SK-N-SH treated with all-trans-retinoic acid at 6 μM for 48 hours (cell line): ENCODE results near the gene LARGE1.

Experiments used
- ARNTL ChIP-seq: fragments of 450-650 bp; formaldehyde crosslinking; IDR thresholded peaks from 2 replicates; pipeline ENCODE4 v1.5.0; 2020; ENCODE audit warnings: low read depth, mild to moderate bottlenecking, moderate library complexity, borderline replicate concordance
- ISL1 ChIP-seq: fragments of 250-450 bp; sonication (Bioruptor Pico); IDR thresholded peaks from 2 replicates; pipeline ENCODE4 v2.1.2; 2022; ENCODE audit warnings: mild to moderate bottlenecking, moderate library complexity
- OSR1 ChIP-seq: fragments of 250-450 bp; sonication (Bioruptor Pico); IDR thresholded peaks from 2 replicates; pipeline ENCODE4 v1.8.0; 2022; ENCODE audit warnings: moderate library complexity, mild to moderate bottlenecking, inconsistent platforms
- PPARA ChIP-seq: fragments of 250-450 bp; sonication (Bioruptor Pico); IDR thresholded peaks from 2 replicates; pipeline ENCODE4 v1.5.0; 2020; ENCODE audit warnings: mild to moderate bottlenecking, borderline replicate concordance
- TOX ChIP-seq: fragments of 250-450 bp; sonication (Bioruptor Pico); IDR thresholded peaks from 2 replicates; pipeline ENCODE4 v1.8.0; 2021; ENCODE audit warnings: mild to moderate bottlenecking, moderate library complexity, borderline replicate concordance
- ZNF8 ChIP-seq: fragments of 450-650 bp; formaldehyde crosslinking; IDR thresholded peaks from 2 replicates; pipeline ENCODE4 v1.5.0; 2020; ENCODE audit warnings: mild to moderate bottlenecking, moderate library complexity
- TF ChIP-seq, protein P1 (sequence below): fragments of 250-450 bp; sonication (Bioruptor Pico); IDR thresholded peaks from 2 replicates; pipeline ENCODE4 v1.5.1; 2020; ENCODE audit warnings: low read depth, mild to moderate bottlenecking, moderate library complexity
- TF ChIP-seq, protein P2 (sequence below): fragments of 250-450 bp; sonication (Bioruptor Pico); IDR thresholded peaks from 2 replicates; pipeline ENCODE4 v1.8.0; 2020; ENCODE audit warnings: mild to moderate bottlenecking, moderate library complexity, borderline replicate concordance

DNA sequence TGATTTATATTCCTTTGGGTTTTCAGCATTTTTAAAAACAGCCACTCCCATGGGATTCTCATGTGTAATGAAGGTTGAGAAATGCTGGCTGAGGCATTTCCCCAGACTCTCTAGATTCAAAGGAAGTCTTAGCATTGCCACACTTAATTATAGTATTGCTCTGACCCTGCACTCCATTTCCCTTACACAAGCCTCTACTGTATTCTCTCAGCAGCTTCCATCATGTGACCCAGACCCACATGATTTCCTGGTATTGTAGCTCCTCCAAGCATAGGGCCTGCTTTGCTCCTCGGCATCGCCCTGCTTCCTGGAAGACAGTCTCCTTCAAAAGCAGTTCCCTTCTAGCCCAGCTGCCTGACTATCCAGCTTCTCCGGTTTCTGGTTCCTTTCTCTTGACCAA, 261.5 kb downstream of the LARGE1 start:
- no peak for TF ChIP-seq TOX (CRISPR knock-in tag)
- no peak for TF ChIP-seq ISL1 (CRISPR knock-in tag)
- no peak for TF ChIP-seq ARNTL (CRISPR knock-in tag)
- no peak for TF ChIP-seq ZNF8 (CRISPR knock-in tag)
- no peak for TF ChIP-seq OSR1 (CRISPR knock-in tag)
- TF ChIP-seq PPARA (CRISPR knock-in tag): no peak
- TF ChIP-seq, protein P1, sequence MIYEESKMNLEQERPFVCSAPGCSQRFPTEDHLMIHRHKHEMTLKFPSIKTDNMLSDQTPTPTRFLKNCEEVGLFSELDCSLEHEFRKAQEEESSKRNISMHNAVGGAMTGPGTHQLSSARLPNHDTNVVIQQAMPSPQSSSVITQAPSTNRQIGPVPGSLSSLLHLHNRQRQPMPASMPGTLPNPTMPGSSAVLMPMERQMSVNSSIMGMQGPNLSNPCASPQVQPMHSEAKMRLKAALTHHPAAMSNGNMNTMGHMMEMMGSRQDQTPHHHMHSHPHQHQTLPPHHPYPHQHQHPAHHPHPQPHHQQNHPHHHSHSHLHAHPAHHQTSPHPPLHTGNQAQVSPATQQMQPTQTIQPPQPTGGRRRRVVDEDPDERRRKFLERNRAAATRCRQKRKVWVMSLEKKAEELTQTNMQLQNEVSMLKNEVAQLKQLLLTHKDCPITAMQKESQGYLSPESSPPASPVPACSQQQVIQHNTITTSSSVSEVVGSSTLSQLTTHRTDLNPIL (CRISPR knock-in tag): no peak
- TF ChIP-seq, protein P2, sequence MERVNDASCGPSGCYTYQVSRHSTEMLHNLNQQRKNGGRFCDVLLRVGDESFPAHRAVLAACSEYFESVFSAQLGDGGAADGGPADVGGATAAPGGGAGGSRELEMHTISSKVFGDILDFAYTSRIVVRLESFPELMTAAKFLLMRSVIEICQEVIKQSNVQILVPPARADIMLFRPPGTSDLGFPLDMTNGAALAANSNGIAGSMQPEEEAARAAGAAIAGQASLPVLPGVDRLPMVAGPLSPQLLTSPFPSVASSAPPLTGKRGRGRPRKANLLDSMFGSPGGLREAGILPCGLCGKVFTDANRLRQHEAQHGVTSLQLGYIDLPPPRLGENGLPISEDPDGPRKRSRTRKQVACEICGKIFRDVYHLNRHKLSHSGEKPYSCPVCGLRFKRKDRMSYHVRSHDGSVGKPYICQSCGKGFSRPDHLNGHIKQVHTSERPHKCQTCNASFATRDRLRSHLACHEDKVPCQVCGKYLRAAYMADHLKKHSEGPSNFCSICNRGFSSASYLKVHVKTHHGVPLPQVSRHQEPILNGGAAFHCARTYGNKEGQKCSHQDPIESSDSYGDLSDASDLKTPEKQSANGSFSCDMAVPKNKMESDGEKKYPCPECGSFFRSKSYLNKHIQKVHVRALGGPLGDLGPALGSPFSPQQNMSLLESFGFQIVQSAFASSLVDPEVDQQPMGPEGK: no peak
